Spinal cord (tissue), 10 donors: ENCODE measurements around the gene MYO18B. TPM values are rescaled to one million over a fixed set of nuclear protein-coding genes. Genes with fewer than 3 reads are reported as not detected.

Experiments used
- DNase-seq, 6 donors: peaks; one replicate each; pipeline versions ENCODE4 v3.0.0 to v3.0.0-alpha.2; 2013 to 2015; ENCODE audit warnings: low spot score in 6 of 6, low read depth in 4 of 6
- H3K27ac ChIP-seq: one replicate; pipeline ENCODE4 v1.5.1; 2013; ENCODE audit warnings: low read depth, low read length, control low read depth
- H3K27me3 ChIP-seq: one replicate; pipeline ENCODE4 v1.6.1; 2013; ENCODE audit warnings: low read length; ENCODE audit not compliant: control insufficient read depth, insufficient read depth
- H3K36me3 ChIP-seq: one replicate; pipeline ENCODE4 v1.6.1; 2013; ENCODE audit warnings: low read length; ENCODE audit not compliant: control insufficient read depth, insufficient read depth
- H3K4me1 ChIP-seq: one replicate; pipeline ENCODE4 v1.6.1; 2013; ENCODE audit warnings: low read length; ENCODE audit not compliant: control insufficient read depth, insufficient read depth
- H3K4me3 ChIP-seq: one replicate; pipeline ENCODE4 v1.5.1; 2013; ENCODE audit warnings: low read depth, low read length, control low read depth
- H3K9me3 ChIP-seq: one replicate; pipeline ENCODE4 v1.6.1; 2013; ENCODE audit warnings: low read length; ENCODE audit not compliant: control insufficient read depth, insufficient read depth
- WGBS: methylation state at CpG from one replicate; pipeline ENCODE4 v1.1.5; 2013; ENCODE audit warnings: missing lambda C conversion rate; ENCODE audit not compliant: insufficient coverage; 5-methylcytosine and 5-hydroxymethylcytosine counted together
- polyA plus RNA-seq, 2 donors: library from polyadenylated mRNA; unstranded; fragments of 120-200 nt; gene quantifications; one replicate each; pipeline ENCODE4 v1.2.1, GENCODE V29; 2013; ENCODE audit not compliant: insufficient read length in 2 of 2
- total RNA-seq, 2 donors: library from RNA; depleted of rRNA in 1 of 2; stranded (reverse); fragments of 120-200 nt in 1 of 2; fragments of >200 nt in 1 of 2; gene quantifications; one replicate each; pipeline versions ENCODE4 v1.2.3 to v1.2.4, GENCODE V29; 2013 to 2014
- donor health status: healthy.

The MYO18B gene
- total and polyA plus RNA-seq, 4 donors = 0.33 to 0.99 (median 0.74) TPM

DNA sequence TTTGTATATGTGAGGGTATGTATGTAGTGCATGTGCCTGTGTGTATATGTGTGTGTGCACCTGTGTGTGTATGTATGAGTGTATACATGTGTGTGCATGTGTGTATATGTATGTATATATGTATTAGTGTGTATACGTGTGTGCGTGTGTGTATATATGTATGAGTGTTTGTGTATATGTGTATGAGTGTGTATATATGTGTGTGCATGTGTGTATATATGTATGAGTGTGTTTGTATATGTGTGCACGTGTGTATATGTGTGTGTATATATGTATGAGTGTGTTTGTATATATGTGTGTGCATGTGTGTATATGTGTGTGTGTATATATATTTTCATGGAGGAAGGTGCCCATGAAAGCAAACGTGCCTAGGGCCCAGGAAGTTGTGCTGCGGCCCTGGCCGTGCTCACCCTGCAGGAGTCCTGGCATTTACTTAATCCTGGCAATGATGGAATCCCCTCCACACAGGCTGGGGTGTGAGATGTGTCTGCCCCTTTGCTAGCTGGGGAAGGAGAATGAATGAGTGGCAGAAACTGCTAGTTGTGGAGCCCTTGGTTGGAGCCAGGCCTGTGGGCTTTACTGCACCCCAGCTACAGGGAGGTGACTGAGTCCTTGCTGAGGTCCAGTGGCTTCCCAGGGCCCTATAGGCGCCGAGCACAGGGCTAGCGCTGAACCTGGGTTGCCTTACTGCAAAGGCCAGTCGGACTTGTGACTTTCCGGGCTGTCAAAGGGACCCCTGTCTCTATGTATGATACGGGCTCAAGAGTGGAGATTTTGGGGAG lies 97.2 kb downstream of the MYO18B start:
- Histone ChIP-seq H3K27me3 (no peaks in the 10 kb centered on the region), H3K36me3 (no peaks in the 10 kb centered on the region), H3K9me3 (no peaks in the 10 kb centered on the region), H3K4me3 (no peak overlapping the region), H3K27ac (no peak overlapping the region), H3K4me1 (peaks cover 12% of the 10 kb centered on the region)
- 94% methylated on average over 9 of the region's 12 CpGs for WGBS
- DNase-seq = no peak

DNA sequence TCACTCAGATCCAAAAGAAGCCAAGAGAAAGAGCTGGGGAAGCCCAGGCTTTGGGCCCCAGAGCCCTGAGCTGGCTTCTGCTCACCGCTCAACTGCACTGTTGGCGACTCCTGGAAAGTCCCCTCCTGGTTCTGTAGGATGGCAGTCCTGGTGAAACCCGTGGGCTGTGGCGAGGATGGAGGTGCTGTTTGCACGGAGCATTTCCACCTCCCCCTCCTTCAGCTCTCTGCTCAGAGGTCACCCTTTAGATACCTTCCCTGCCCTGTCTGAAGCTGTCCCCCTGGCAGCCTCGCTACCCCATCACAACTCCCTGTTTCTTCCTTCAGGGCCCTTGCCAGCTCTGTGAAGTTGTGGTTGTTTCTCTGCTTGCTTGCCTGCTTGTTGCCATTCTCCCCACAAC lies 97.8 kb downstream of the MYO18B start:
- 100% methylated on average over 2 of the region's 6 CpGs for WGBS
- H3K9me3 ChIP-seq = no peaks in the 10 kb centered on the region
- H3K27ac ChIP-seq = no peak overlapping the region
- H3K4me3 ChIP-seq = no peak overlapping the region
- DNase-seq = no peak
- H3K36me3 ChIP-seq = no peaks in the 10 kb centered on the region
- peaks cover 12% of the 10 kb centered on the region for H3K4me1 ChIP-seq
- H3K27me3 ChIP-seq = no peaks in the 10 kb centered on the region

DNA sequence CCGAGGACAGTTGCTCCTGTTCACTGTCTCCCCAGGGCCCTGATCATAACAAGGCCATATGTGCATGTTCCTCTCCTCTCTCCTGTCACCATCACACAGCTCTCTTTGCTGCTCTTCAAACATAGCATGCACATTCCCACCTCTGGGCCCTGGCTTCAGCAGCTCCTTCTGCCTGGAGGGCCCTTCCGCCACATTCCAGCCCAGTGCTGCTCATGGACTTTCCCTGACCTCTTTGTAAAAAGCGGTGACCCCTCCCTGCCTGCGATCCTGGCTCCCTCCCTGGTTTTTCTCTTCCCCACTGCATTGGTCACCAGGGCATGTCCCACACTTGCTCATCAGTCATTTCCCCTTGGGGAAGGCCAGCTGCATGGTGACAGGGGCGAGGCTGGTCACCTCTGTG lies 98.2 kb downstream of the MYO18B start:
- peaks cover 12% of the 10 kb centered on the region for H3K4me1 ChIP-seq
- H3K27me3 ChIP-seq = no peaks in the 10 kb centered on the region
- H3K27ac ChIP-seq = no peak overlapping the region
- no peak for DNase-seq
- H3K4me3 ChIP-seq = no peak overlapping the region
- 66% methylated on average over 4 of the region's 5 CpGs for WGBS
- H3K9me3 ChIP-seq = no peaks in the 10 kb centered on the region
- no peaks in the 10 kb centered on the region for H3K36me3 ChIP-seq

DNA sequence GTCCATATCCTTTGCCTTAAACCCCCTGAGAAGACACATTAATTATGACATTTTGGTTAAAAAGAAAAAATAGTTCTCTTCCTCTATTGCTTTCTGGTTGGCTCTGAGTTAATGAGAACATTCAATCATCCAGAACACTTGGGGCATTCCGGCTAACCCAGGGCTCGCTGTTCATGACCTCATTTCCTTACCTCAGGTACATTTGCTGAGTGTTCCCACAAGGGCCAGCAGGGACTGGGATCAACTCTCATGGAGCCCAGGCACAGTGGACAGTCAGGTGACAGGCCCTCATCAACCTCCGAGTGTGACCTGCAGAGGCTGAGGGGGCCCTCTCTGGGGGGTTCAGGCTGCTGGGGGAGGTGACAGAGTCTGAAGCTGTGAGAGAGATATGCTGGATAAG lies 98.9 kb downstream of the MYO18B start:
- no peak for DNase-seq

DNA sequence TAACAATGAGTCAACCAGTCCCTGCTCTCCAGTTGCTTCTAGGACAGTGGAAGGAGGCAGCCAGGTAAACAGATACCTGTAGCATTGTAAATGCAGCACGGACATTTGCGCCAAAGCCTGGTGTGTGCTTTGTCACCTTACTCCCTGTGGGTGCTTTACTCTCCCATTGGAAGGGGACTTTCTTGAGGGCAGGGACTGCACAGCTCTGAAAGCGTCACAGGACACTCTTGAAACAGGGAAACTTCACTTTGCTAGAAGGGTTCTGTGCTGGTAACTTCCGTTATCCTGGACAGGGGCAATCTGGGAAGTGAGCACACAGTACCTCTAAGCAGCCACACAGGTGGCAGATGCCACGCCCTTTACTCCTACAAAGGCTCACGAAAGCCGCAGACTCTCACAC lies 99.8 kb downstream of the MYO18B start:
- no peak overlapping the region for H3K4me3 ChIP-seq
- H3K4me1 ChIP-seq = peaks cover 12% of the 10 kb centered on the region
- DNase-seq = no peak
- no peak overlapping the region for H3K27ac ChIP-seq
- H3K27me3 ChIP-seq = no peaks in the 10 kb centered on the region
- no peaks in the 10 kb centered on the region for H3K9me3 ChIP-seq
- no peaks in the 10 kb centered on the region for H3K36me3 ChIP-seq
- 87% methylated on average over 5 of the region's 7 CpGs for WGBS

More for the DNA sequence above, 98.9 kb downstream of the MYO18B start:
- 94% methylated on average over 3 of the region's 3 CpGs for WGBS
- Histone ChIP-seq H3K4me1 (peaks cover 12% of the 10 kb centered on the region), H3K36me3 (no peaks in the 10 kb centered on the region), H3K4me3 (no peak overlapping the region), H3K27me3 (no peaks in the 10 kb centered on the region), H3K27ac (no peak overlapping the region), H3K9me3 (no peaks in the 10 kb centered on the region)

DNA sequence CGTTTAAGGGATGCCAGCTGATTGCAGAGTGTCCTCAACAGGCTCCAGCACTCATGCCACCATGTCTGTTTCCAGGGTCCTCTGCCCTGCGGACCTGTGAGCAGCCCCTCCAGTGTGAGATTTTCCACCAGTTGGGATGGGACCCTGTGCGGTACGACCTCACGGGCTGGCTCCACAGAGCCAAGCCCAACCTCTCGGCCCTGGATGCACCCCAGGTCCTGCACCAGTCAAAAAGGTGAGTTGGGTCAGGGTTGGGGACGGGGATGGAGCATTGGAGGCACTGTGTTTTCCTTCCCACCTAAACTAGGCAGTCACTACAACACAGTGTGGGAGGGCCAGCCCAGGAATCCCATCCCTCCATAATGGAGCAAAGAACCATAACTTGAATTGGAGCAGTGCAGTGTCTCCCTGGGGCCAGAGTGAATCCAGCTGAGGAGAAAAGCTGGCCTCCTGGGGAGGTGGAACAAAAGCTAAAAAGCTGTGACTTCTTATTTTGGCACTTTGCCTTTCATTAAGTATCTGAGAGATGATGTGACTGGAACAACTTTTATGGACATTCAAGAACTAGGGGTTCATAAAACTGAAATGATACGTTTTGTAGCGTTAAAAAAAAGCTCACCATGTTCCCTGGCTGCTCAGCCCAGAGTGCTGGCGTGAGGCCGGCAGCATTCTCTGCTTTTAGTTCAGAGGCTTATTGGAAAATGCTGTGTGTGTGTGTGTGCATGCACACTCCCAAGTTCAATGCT lies 101.8 kb downstream of the MYO18B start:
- 77% methylated on average over 9 of the region's 11 CpGs for WGBS

DNA sequence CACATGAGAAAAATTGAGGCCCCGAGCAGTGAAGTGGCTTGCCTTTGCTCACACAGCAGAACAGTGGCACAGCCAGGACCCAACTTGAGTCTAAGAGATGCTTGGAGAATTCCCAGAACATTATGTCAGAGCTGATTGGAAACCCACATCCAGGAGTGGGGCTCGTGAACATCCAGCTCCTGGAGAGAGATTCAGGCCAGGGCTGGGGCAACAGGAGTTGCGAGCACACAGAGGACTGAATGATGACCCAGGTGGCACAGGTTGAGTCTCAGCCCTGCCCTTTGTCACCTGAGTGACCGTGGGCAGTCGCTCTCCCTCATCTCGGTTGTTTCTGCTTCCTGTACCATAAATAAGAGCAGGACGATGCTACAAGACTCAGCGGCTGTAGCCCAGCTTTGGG lies 102.6 kb downstream of the MYO18B start:
- H3K36me3 ChIP-seq = no peaks in the 10 kb centered on the region
- H3K27ac ChIP-seq = no peak overlapping the region
- DNase-seq = no peak
- H3K4me1 ChIP-seq = peaks cover 7% of the 10 kb centered on the region
- 94% methylated on average over 8 of the region's 8 CpGs for WGBS
- H3K4me3 ChIP-seq = no peak overlapping the region
- no peaks in the 10 kb centered on the region for H3K9me3 ChIP-seq
- no peaks in the 10 kb centered on the region for H3K27me3 ChIP-seq

More for the DNA sequence above, 101.8 kb downstream of the MYO18B start:
- Histone ChIP-seq H3K9me3 (no peaks in the 10 kb centered on the region), H3K27me3 (no peaks in the 10 kb centered on the region), H3K27ac (no peak overlapping the region), H3K36me3 (no peaks in the 10 kb centered on the region), H3K4me1 (peaks cover 12% of the 10 kb centered on the region), H3K4me3 (no peak overlapping the region)
- DNase-seq = peak in 3 of 6 donors; percentile 11 to 69 (median 23)

DNA sequence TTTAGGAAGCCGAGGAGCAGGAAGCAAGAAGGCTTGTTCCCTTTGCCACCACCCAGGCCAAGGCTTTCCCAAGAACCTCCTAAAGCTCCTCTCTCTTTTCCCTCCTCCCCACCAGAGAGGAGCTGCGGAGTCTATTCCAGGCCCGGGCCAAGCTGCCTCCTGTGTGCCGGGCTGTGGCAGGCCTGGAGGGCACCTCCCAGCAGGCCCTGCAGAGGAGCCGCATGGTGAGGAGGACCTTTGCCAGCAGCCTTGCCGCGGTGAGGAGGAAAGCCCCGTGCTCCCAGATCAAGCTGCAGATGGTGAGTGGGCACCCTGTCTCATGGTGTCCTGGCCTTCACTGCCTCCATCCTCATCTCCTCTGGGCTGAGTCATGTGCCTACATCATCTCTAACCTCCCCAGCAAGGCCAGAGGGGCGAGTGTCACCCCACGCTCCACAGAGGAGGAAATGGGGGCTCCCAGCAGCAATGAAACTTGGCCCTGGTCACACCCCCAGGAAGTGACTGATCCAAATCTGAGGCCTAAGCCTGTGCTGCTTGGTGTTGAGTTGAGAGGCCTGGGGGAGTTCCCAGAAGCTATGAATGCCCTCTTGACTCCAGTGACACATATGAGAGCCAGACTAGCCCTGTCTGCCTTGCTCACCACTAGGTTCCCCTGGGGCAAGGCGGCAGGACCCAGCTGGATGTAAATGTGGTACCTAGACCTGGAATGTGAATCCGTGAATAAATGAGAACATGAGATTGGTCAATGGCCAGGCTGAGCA lies 104.2 kb downstream of the MYO18B start:
- H3K9me3 ChIP-seq = no peaks in the 10 kb centered on the region
- H3K27ac ChIP-seq = no peak overlapping the region
- H3K4me3 ChIP-seq = no peak overlapping the region
- no peaks in the 10 kb centered on the region for H3K36me3 ChIP-seq
- H3K4me1 ChIP-seq = peaks cover 4% of the 10 kb centered on the region
- 78% methylated on average over 8 of the region's 12 CpGs for WGBS
- no peaks in the 10 kb centered on the region for H3K27me3 ChIP-seq
- DNase-seq = no peak

DNA sequence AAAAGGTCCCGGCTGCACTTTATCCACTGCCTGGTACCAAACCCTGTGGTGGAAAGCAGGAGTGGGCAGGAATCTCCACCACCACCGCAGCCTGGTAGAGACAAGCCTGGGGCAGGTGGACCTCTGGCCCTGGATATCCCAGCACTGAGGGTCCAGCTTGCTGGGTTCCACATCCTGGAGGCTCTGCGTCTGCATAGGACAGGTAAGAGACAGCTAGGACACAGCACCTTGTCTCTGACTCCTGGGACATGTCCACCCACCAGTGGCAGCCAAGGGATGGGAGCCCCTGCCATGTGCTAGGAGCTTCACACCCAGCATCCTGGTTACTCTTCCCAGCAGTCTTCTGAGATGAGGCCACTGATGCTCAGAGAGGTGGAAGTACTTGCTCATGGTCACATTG lies 105.5 kb downstream of the MYO18B start:
- Histone ChIP-seq H3K36me3 (no peaks in the 10 kb centered on the region), H3K27me3 (no peaks in the 10 kb centered on the region), H3K4me3 (no peak overlapping the region), H3K9me3 (no peaks in the 10 kb centered on the region), H3K4me1 (peaks cover 4% of the 10 kb centered on the region), H3K27ac (no peak overlapping the region)
- 98% methylated on average over 3 of the region's 3 CpGs for WGBS
- DNase-seq = no peak
